GM21786 (cell line): ENCODE results near the gene ACSL4.
"Not testable (repeated sequence)": the region's sequence is repeated elsewhere in the genome, so short reads cannot be mapped to it uniquely, and the experiment has no call there.

ENCODE experiments used
- ATAC-seq: cut with Tn5 transposase; IDR thresholded peaks from one replicate; pipeline ENCODE4 v1.9.1; 2021; ENCODE audit not compliant: unreplicated experiment

The ACSL4 gene

GRCh38 chrX:109732017-109732801 is 848 bp downstream of the ACSL4 start:
- peak; percentile 25 for ATAC-seq

GRCh38 chrX:109728173-109728535 is 4.9 kb downstream of the ACSL4 start:
- ATAC-seq = no peak

- not testable (repeated sequence) for ATAC-seq
Measured at GRCh38 chrX:109724971-109725370, 8.1 kb downstream of the ACSL4 start.

- ATAC-seq = no peak
Measured at GRCh38 chrX:109720947-109721346, 12.1 kb downstream of the ACSL4 start.

- no peak for ATAC-seq
Measured at GRCh38 chrX:109719264-109719663, 13.8 kb downstream of the ACSL4 start.

GRCh38 chrX:109716431-109717028 is 16.5 kb downstream of the ACSL4 start:
- no peak for ATAC-seq

- ATAC-seq = no peak
Measured at GRCh38 chrX:109714340-109714958, 18.6 kb downstream of the ACSL4 start.

- no peak for ATAC-seq
Measured at GRCh38 chrX:109710181-109710580, 22.9 kb downstream of the ACSL4 start.

- peak; percentile 57 for ATAC-seq
Measured at GRCh38 chrX:109709129-109709631, 23.9 kb downstream of the ACSL4 start.

- no peak for ATAC-seq
Measured at GRCh38 chrX:109707720-109708119, 25.3 kb downstream of the ACSL4 start.

GRCh38 chrX:109707319-109707718 is 25.7 kb downstream of the ACSL4 start:
- ATAC-seq = no peak

- ATAC-seq = peak; percentile 71
Measured at GRCh38 chrX:109704563-109704962, 28.5 kb downstream of the ACSL4 start.

GRCh38 chrX:109697855-109698254 is 35.2 kb downstream of the ACSL4 start:
- no peak for ATAC-seq

- no peak for ATAC-seq
Measured at GRCh38 chrX:109696146-109696740, 36.8 kb downstream of the ACSL4 start.

- ATAC-seq = no peak
Measured at GRCh38 chrX:109695637-109696036, 37.4 kb downstream of the ACSL4 start.

- no peak for ATAC-seq
Measured at GRCh38 chrX:109691752-109692151, 41.3 kb downstream of the ACSL4 start.

- ATAC-seq = no peak
Measured at GRCh38 chrX:109691277-109691676, 41.8 kb downstream of the ACSL4 start.

- no peak for ATAC-seq
Measured at GRCh38 chrX:109687903-109688302, 45.2 kb downstream of the ACSL4 start.

GRCh38 chrX:109685656-109686078 is 47.4 kb downstream of the ACSL4 start:
- peak; percentile 42 for ATAC-seq

- ATAC-seq = no peak
Measured at GRCh38 chrX:109684136-109684535, 48.9 kb downstream of the ACSL4 start.

- no peak for ATAC-seq
Measured at GRCh38 chrX:109681475-109682081, 51.5 kb downstream of the ACSL4 start.
